BLaER1 (cell line): Measurements from ENCODE around the gene ADAMTS20.

ENCODE experiments used
- H3K27ac ChIP-seq: shearing (Covaris generic); formaldehyde crosslinking; 2 replicates; pipeline ENCODE4 v1.8.1; 2022
- H3K27me3 ChIP-seq: shearing (Covaris generic); formaldehyde crosslinking; 2 replicates; pipeline ENCODE4 v1.8.1; 2022
- H3K36me3 ChIP-seq: shearing (Covaris generic); formaldehyde crosslinking; 2 replicates; pipeline ENCODE4 v1.8.1; 2022
- H3K4me1 ChIP-seq: shearing (Covaris generic); formaldehyde crosslinking; 2 replicates; pipeline ENCODE4 v1.8.1; 2022
- H3K4me2 ChIP-seq: shearing (Covaris generic); formaldehyde crosslinking; 2 replicates; pipeline ENCODE4 v1.8.1; 2022
- H3K4me3 ChIP-seq: shearing (Covaris generic); formaldehyde crosslinking; 2 replicates; pipeline ENCODE4 v1.8.1; 2022
- H3K9ac ChIP-seq: shearing (Covaris generic); formaldehyde crosslinking; 2 replicates; pipeline ENCODE4 v1.8.1; 2022
- H3K9me3 ChIP-seq: shearing (Covaris generic); formaldehyde crosslinking; 2 replicates; pipeline ENCODE4 v1.8.1; 2022
- H4K20me1 ChIP-seq: shearing (Covaris generic); formaldehyde crosslinking; 2 replicates; pipeline ENCODE4 v1.8.1; 2022
- Cebpa-rat ChIP-seq: shearing (Covaris generic); IDR thresholded peaks from 2 replicates; pipeline ENCODE4 v1.8.1; 2022

Gene ADAMTS20, protein sequence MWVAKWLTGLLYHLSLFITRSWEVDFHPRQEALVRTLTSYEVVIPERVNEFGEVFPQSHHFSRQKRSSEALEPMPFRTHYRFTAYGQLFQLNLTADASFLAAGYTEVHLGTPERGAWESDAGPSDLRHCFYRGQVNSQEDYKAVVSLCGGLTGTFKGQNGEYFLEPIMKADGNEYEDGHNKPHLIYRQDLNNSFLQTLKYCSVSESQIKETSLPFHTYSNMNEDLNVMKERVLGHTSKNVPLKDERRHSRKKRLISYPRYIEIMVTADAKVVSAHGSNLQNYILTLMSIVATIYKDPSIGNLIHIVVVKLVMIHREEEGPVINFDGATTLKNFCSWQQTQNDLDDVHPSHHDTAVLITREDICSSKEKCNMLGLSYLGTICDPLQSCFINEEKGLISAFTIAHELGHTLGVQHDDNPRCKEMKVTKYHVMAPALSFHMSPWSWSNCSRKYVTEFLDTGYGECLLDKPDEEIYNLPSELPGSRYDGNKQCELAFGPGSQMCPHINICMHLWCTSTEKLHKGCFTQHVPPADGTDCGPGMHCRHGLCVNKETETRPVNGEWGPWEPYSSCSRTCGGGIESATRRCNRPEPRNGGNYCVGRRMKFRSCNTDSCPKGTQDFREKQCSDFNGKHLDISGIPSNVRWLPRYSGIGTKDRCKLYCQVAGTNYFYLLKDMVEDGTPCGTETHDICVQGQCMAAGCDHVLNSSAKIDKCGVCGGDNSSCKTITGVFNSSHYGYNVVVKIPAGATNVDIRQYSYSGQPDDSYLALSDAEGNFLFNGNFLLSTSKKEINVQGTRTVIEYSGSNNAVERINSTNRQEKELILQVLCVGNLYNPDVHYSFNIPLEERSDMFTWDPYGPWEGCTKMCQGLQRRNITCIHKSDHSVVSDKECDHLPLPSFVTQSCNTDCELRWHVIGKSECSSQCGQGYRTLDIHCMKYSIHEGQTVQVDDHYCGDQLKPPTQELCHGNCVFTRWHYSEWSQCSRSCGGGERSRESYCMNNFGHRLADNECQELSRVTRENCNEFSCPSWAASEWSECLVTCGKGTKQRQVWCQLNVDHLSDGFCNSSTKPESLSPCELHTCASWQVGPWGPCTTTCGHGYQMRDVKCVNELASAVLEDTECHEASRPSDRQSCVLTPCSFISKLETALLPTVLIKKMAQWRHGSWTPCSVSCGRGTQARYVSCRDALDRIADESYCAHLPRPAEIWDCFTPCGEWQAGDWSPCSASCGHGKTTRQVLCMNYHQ (N-terminal part only)

DNA sequence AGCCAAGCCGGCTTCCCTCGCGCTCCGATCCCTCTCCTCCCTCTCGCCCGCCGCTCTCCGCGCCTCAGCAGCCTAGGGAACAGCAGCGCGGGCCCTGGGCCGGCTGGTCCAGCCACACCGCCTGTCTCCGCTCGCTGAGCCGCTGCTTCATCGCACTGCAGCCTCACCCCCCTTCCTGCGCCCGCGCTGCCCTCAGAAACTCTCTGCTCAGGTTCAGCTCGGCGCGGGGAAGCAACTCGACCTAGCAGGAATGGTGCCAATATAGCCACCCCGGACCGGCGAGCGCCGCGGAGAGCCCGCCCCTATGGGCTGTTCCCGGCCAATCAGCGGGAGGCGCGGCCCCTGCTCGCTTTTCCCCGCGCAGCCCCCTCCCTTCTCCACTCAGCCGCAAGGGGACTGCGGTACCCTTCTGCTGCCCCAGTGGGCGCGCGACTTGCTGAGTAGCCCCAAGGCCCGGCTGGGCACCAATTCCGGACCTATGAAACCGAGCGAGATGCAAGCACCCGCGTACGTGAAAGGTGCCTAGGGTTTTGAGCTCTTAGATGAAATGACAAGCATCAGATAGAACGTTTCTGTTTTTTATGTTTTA is at the start of gene ADAMTS20:
ADAMTS20 (minus strand) TSS at position 233 of the 589 bp plus-strand sequence. CDS start 282 bp downstream, outside the sequence.
- Histone ChIP-seq H3K4me1 (no peaks in the 10 kb centered on the region), H3K4me3 (no peak within 1 kb of the TSS), H3K4me2 (no peak within 1 kb of the TSS), H4K20me1 (no peaks in the 10 kb centered on the region), H3K9me3 (peaks cover 35% of the 10 kb centered on the region), H3K27ac (no peak within 1 kb of the TSS), H3K36me3 (no peaks in the 10 kb centered on the region), H3K9ac (no peak within 1 kb of the TSS), H3K27me3 (no peaks in the 10 kb centered on the region)
- TF ChIP-seq Cebpa-rat, result no peak

DNA sequence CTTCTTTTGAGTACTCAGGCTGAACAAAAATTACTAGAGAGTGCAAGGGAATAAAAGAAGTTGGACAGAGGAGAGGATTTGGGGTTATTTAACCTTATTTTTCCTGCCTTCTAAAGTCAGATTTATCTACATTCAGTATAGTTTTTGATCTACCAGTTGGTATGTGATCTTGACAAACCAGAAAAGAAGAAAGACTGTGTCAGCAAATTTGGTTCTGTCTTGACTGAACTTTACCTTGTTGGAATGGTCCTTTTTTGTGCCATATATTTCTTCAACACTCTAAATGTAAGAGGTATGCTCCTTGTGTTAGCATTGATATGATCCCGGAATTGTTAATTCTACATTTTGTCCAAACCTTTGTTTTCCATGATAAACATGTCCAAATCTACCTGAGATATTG is 47.7 kb upstream of the ADAMTS20 start:
- Histone ChIP-seq H3K27ac (no peak overlapping the region), H3K4me2 (no peak overlapping the region), H3K4me1 (no peaks in the 10 kb centered on the region), H3K9ac (no peak overlapping the region), H3K27me3 (no peaks in the 10 kb centered on the region), H3K9me3 (no peaks in the 10 kb centered on the region), H4K20me1 (no peaks in the 10 kb centered on the region), H3K4me3 (no peak overlapping the region), H3K36me3 (no peaks in the 10 kb centered on the region)
- TF ChIP-seq Cebpa-rat, result no peak

DNA sequence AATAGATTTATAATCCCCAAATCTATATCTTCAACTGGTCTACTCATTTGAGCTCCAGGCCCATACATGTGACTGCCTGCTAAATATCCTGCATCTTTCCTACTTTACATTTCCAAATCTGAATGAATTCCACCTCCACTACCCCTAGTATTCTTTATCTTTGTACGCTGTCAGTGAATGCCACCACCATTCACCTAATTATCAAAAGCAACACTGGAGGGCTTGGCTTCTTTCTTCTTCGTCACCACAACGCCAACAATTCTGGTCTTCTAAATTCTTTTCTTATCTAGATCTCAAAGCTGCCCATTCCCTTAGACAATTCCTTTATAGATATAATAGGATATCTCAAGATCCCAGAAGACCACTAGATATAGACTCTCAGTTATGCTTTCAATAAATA is 47.1 kb upstream of the ADAMTS20 start:
- Histone ChIP-seq H3K4me3 (no peak overlapping the region), H3K36me3 (no peaks in the 10 kb centered on the region), H4K20me1 (no peaks in the 10 kb centered on the region), H3K9me3 (no peaks in the 10 kb centered on the region), H3K27ac (no peak overlapping the region), H3K9ac (no peak overlapping the region), H3K27me3 (no peaks in the 10 kb centered on the region), H3K4me1 (no peaks in the 10 kb centered on the region), H3K4me2 (no peak overlapping the region)
- no peak for TF ChIP-seq Cebpa-rat

DNA sequence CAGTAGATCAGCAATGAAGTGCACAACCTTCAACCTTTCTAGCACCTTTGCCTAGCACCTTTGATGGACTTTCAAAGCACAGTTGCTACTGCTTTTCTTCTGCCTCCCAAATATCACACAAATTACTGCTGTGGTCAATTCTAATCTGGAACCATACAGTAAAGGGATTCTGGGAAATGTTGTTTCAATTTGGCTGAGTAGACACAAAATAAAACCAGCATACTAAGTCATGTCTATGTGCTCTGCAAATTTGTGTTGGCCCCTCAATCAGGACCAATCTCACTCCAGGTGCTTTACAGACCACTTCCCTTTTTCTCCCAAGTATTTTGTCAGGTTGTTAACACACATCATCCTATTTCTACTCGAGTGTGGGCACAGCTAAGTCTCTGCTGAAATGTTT is 38.3 kb upstream of the ADAMTS20 start:
- no peaks in the 10 kb centered on the region for H4K20me1 ChIP-seq
- no peaks in the 10 kb centered on the region for H3K36me3 ChIP-seq
- no peaks in the 10 kb centered on the region for H3K9me3 ChIP-seq
- H3K27me3 ChIP-seq, result no peaks in the 10 kb centered on the region
- no peak overlapping the region for H3K27ac ChIP-seq
- H3K9ac ChIP-seq, result no peak overlapping the region
- no peak overlapping the region for H3K4me3 ChIP-seq
- no peak overlapping the region for H3K4me2 ChIP-seq
- TF ChIP-seq Cebpa-rat, result no peak
- H3K4me1 ChIP-seq, result no peaks in the 10 kb centered on the region

DNA sequence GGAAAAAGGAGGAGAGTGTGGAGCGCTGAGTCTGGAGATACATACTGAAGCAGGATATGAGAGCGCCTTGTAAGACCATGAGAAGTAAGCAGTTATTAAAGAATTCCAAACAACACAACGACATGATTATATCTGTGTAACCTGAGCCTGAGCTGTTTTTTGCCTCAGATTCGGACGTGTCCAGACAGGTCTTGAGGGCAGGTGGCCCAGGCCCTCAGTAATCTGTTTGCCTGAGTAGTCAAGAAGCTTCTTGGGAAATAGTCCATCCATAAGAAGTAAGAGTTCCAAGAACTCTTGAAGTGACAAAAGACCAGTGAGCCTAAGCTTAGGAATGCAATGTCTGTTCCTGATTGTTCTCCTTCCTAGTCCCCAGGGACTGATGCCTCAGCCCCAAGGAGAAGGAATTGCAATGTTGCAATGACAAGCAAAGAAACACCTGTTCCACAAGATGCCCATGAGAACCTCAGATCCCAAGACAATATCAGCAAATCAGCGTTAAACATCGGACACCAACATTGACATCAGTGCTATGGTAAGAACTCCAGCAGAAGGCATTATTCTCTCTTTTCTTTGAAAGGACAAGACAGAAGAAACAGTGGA is 34.7 kb upstream of the ADAMTS20 start:
- TF ChIP-seq Cebpa-rat, result no peak

DNA sequence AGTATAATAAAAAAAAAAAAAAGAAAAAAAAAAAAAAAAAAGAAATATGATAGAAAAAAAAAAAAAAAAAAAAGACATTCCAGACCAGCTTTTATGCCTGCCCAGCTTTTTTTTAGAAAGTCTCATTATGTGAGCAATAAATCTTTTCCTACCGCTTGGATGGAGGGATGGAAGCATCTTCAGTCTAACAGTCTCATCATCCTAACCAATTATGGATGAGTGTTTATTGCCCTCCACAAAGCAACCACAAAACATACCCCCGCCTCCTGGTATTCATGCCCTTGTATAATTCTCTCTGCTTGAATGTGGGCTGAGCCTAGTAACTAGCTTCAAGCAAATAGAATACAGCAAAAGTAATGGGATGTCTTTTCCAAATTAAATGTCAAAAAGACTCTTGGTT is 33.7 kb upstream of the ADAMTS20 start:
- H3K36me3 ChIP-seq, result no peaks in the 10 kb centered on the region
- no peak overlapping the region for H3K4me2 ChIP-seq
- no peaks in the 10 kb centered on the region for H3K27me3 ChIP-seq
- no peak overlapping the region for H3K27ac ChIP-seq
- no peak overlapping the region for H3K9ac ChIP-seq
- no peaks in the 10 kb centered on the region for H3K9me3 ChIP-seq
- H3K4me1 ChIP-seq, result no peaks in the 10 kb centered on the region
- H3K4me3 ChIP-seq, result no peak overlapping the region
- no peak for TF ChIP-seq Cebpa-rat
- no peaks in the 10 kb centered on the region for H4K20me1 ChIP-seq

More for the DNA sequence above, 34.7 kb upstream of the ADAMTS20 start:
- no peaks in the 10 kb centered on the region for H3K4me1 ChIP-seq
- no peak overlapping the region for H3K4me3 ChIP-seq
- H3K9me3 ChIP-seq, result no peaks in the 10 kb centered on the region
- H3K27ac ChIP-seq, result no peak overlapping the region
- no peak overlapping the region for H3K4me2 ChIP-seq
- H3K36me3 ChIP-seq, result no peaks in the 10 kb centered on the region
- no peaks in the 10 kb centered on the region for H3K27me3 ChIP-seq
- no peaks in the 10 kb centered on the region for H4K20me1 ChIP-seq
- H3K9ac ChIP-seq, result no peak overlapping the region

DNA sequence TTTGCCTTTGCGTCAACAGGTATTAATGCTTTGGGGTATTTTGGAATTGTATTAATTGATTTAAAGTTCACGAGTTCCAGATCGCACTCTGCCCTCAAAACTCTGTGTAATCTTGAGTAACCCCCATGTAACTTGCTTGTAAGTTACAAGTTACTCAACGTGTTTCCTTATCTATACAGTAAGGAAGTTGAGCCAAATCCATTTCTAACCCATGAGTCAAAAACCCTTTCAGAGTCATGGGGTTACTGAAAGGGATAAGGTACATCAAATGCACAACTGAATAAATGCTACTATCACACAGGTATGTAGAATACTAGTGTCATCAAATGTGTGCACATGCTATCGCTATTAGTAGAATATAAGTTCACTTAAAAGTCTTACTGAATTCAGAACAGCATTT is 28.6 kb upstream of the ADAMTS20 start:
- Histone ChIP-seq H3K9me3 (no peaks in the 10 kb centered on the region), H3K4me3 (no peak overlapping the region), H4K20me1 (no peaks in the 10 kb centered on the region), H3K4me1 (no peaks in the 10 kb centered on the region), H3K27me3 (no peaks in the 10 kb centered on the region), H3K36me3 (no peaks in the 10 kb centered on the region), H3K9ac (no peak overlapping the region), H3K4me2 (no peak overlapping the region), H3K27ac (no peak overlapping the region)
- no peak for TF ChIP-seq Cebpa-rat

DNA sequence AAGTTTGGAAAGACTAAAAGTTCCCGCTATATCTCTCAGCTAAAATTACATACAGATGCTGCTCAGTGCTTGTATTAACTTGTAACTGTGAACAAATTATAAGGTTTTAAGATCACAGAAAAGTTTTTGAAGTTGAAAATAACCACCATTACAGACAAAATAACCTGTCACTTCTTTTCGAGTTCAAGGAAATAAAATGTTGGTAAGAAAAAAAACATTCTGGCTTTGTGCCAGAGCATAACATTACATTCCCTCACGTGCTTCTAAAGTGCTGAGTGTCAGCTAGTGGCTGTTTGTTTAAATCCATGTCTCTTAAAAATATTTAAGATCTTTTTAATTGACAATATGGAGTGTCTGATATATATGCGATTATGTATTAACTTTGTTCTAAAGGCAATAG is 27.2 kb upstream of the ADAMTS20 start:
- Histone ChIP-seq H3K9ac (no peak overlapping the region), H3K4me3 (no peak overlapping the region), H4K20me1 (no peaks in the 10 kb centered on the region), H3K36me3 (no peaks in the 10 kb centered on the region), H3K9me3 (no peaks in the 10 kb centered on the region), H3K4me2 (no peak overlapping the region), H3K4me1 (no peaks in the 10 kb centered on the region), H3K27me3 (no peaks in the 10 kb centered on the region), H3K27ac (no peak overlapping the region)
- TF ChIP-seq Cebpa-rat, result no peak

DNA sequence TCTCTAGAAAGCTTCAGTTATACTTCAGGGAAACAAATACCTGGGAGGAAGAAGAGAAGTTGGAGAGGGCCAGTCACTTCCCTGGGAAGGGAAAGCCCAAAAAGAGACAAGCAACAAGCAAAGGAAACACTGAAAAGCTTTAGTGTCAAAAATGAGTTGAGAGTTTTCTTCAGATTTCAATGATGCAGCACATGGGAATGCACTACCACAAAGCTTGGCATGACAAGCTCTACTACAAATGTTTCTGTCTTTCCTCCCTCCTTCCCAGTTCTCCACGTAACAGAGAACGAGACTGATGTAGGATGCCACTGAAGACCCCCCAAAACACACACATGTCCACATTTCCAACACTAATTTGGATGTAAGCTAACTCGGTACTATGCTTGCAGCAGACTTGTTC is 26.8 kb upstream of the ADAMTS20 start:
- Histone ChIP-seq H3K36me3 (no peaks in the 10 kb centered on the region), H3K4me2 (no peak overlapping the region), H3K9me3 (no peaks in the 10 kb centered on the region), H4K20me1 (no peaks in the 10 kb centered on the region), H3K4me1 (no peaks in the 10 kb centered on the region), H3K4me3 (no peak overlapping the region), H3K9ac (no peak overlapping the region), H3K27me3 (no peaks in the 10 kb centered on the region), H3K27ac (no peak overlapping the region)
- no peak for TF ChIP-seq Cebpa-rat
